ENCODE measurements around the gene PTPRM.
"Not testable (repeated sequence)": the region's sequence is repeated elsewhere in the genome, so short reads cannot be mapped to it uniquely, and the experiment has no call there.

PTPRM gene

GRCh38 chr18:8435376-8435775 lies 868.3 kb downstream of the PTPRM start:
- Histone ChIP-seq H4K8ac (ENCODE audit: low read length) (no peak overlapping the region), H2BK15ac (ENCODE audit: low read depth, poor library complexity, severe bottlenecking) (no peak overlapping the region), H3K23ac (ENCODE audit: low read length in 2 of 2) (no peak overlapping the region), H2AK5ac (ENCODE audit: low read length, severe bottlenecking) (no peak overlapping the region), H3K79me1 (replicated peaks; ENCODE audit: low read length, poor library complexity, severe bottlenecking) (no peaks in the 10 kb centered on the region), H2AFZ (ENCODE audit: low read depth, low read length) (no peak overlapping the region), H3K9ac (ENCODE audit: low read length) (no peak overlapping the region), H3K27me3 (ENCODE audit: control insufficient read depth in 1 of 2, insufficient read depth in 1 of 2, low read length in 2 of 2) (peaks cover 21 to 43% of the 10 kb centered on the region in 2 experiments), H3K4me1 (ENCODE audit: control insufficient read depth, insufficient read depth, low read depth, low read length) (no peaks in the 10 kb centered on the region), H3K18ac (ENCODE audit: low read depth in 1 of 2, low read length in 2 of 2) (no peak overlapping the region), H3K4ac (ENCODE audit: low read depth in 1 of 2, low read length in 2 of 2) (no peak overlapping the region), H2BK120ac (ENCODE audit: low read depth, low read length) (no peak overlapping the region), H3K4me3 (ENCODE audit: insufficient read depth in 1 of 2, low read depth in 1 of 2, low read length in 2 of 2) (no peak overlapping the region), H3K36me3 (ENCODE audit: control insufficient read depth in 1 of 2, insufficient read depth in 2 of 2, low read depth in 1 of 2, low read length in 2 of 2) (no peaks in the 10 kb centered on the region), H3K14ac (ENCODE audit: low read length in 2 of 2) (no peak overlapping the region), H3K9me3 (ENCODE audit: control insufficient read depth, low read length) (peaks cover 5% of the 10 kb centered on the region), H2BK5ac (ENCODE audit: low read depth, low read length, poor library complexity, severe bottlenecking) (no peak overlapping the region), H2BK12ac (ENCODE audit: low read length in 2 of 2) (no peak overlapping the region), H4K91ac (ENCODE audit: low read length) (no peak overlapping the region), H3K27ac (ENCODE audit: low read length, poor library complexity, severe bottlenecking) (no peak overlapping the region), H3K4me2 (ENCODE audit: low read length, poor library complexity, severe bottlenecking) (no peak overlapping the region)
- no peak for DNase-seq
- 76% methylated on average over 14 of the region's 14 CpGs for WGBS

GRCh38 chr18:8439055-8439454 lies 871.9 kb downstream of the PTPRM start:
- 82% methylated on average over 3 of the region's 5 CpGs for WGBS
- Histone ChIP-seq H3K14ac (ENCODE audit: low read length in 2 of 2) (no peak overlapping the region), H2BK5ac (ENCODE audit: low read depth, low read length, poor library complexity, severe bottlenecking) (no peak overlapping the region), H3K18ac (ENCODE audit: low read depth in 1 of 2, low read length in 2 of 2) (no peak overlapping the region), H3K4me3 (ENCODE audit: insufficient read depth in 1 of 2, low read depth in 1 of 2, low read length in 2 of 2) (no peak overlapping the region), H3K9ac (ENCODE audit: low read length) (no peak overlapping the region), H2BK12ac (ENCODE audit: low read length in 2 of 2) (no peak overlapping the region), H3K36me3 (ENCODE audit: control insufficient read depth in 1 of 2, insufficient read depth in 2 of 2, low read depth in 1 of 2, low read length in 2 of 2) (no peaks in the 10 kb centered on the region), H4K8ac (ENCODE audit: low read length) (no peak overlapping the region), H2BK120ac (ENCODE audit: low read depth, low read length) (no peak overlapping the region), H2AFZ (ENCODE audit: low read depth, low read length) (no peak overlapping the region), H3K4ac (ENCODE audit: low read depth in 1 of 2, low read length in 2 of 2) (no peak overlapping the region), H4K91ac (ENCODE audit: low read length) (no peak overlapping the region), H2AK5ac (ENCODE audit: low read length, severe bottlenecking) (no peak overlapping the region), H3K23ac (ENCODE audit: low read length in 2 of 2) (no peak overlapping the region), H3K4me1 (ENCODE audit: control insufficient read depth, insufficient read depth, low read depth, low read length) (no peaks in the 10 kb centered on the region), H3K79me1 (replicated peaks; ENCODE audit: low read length, poor library complexity, severe bottlenecking) (no peaks in the 10 kb centered on the region), H3K27ac (ENCODE audit: low read length, poor library complexity, severe bottlenecking) (no peak overlapping the region), H2BK15ac (ENCODE audit: low read depth, poor library complexity, severe bottlenecking) (no peak overlapping the region), H3K27me3 (ENCODE audit: control insufficient read depth in 1 of 2, insufficient read depth in 1 of 2, low read length in 2 of 2) (peaks cover 29 to 32% of the 10 kb centered on the region in 2 experiments), H3K9me3 (ENCODE audit: control insufficient read depth, low read length) (peaks cover 5% of the 10 kb centered on the region), H3K4me2 (ENCODE audit: low read length, poor library complexity, severe bottlenecking) (no peak overlapping the region)
- no peak for DNase-seq

GRCh38 chr18:8443505-8443904 lies 876.4 kb downstream of the PTPRM start:
- Histone ChIP-seq H3K4me1 (ENCODE audit: control insufficient read depth, insufficient read depth, low read depth, low read length) (no peaks in the 10 kb centered on the region), H3K27me3 (ENCODE audit: control insufficient read depth in 1 of 2, insufficient read depth in 1 of 2, low read length in 2 of 2) (peaks cover 0 to 17% of the 10 kb centered on the region in 2 experiments), H3K36me3 (ENCODE audit: control insufficient read depth in 1 of 2, insufficient read depth in 2 of 2, low read depth in 1 of 2, low read length in 2 of 2) (no peaks in the 10 kb centered on the region), H2BK120ac (ENCODE audit: low read depth, low read length) (no peak overlapping the region), H3K27ac (ENCODE audit: low read length, poor library complexity, severe bottlenecking) (no peak overlapping the region), H3K14ac (ENCODE audit: low read length in 2 of 2) (no peak overlapping the region), H2AFZ (ENCODE audit: low read depth, low read length) (no peak overlapping the region), H4K8ac (ENCODE audit: low read length) (no peak overlapping the region), H3K4me2 (ENCODE audit: low read length, poor library complexity, severe bottlenecking) (no peak overlapping the region), H3K9ac (ENCODE audit: low read length) (no peak overlapping the region), H2BK5ac (ENCODE audit: low read depth, low read length, poor library complexity, severe bottlenecking) (no peak overlapping the region), H3K18ac (ENCODE audit: low read depth in 1 of 2, low read length in 2 of 2) (no peak overlapping the region), H3K23ac (ENCODE audit: low read length in 2 of 2) (no peak overlapping the region), H4K91ac (ENCODE audit: low read length) (no peak overlapping the region), H3K9me3 (ENCODE audit: control insufficient read depth, low read length) (peaks cover 5% of the 10 kb centered on the region), H3K79me1 (replicated peaks; ENCODE audit: low read length, poor library complexity, severe bottlenecking) (no peaks in the 10 kb centered on the region), H2AK5ac (ENCODE audit: low read length, severe bottlenecking) (no peak overlapping the region), H3K4ac (ENCODE audit: low read depth in 1 of 2, low read length in 2 of 2) (no peak overlapping the region), H3K4me3 (ENCODE audit: insufficient read depth in 1 of 2, low read depth in 1 of 2, low read length in 2 of 2) (no peak overlapping the region), H2BK15ac (ENCODE audit: low read depth, poor library complexity, severe bottlenecking) (no peak overlapping the region), H2BK12ac (ENCODE audit: low read length in 2 of 2) (no peak overlapping the region)
- DNase-seq: no peak
- WGBS: 82% methylated on average over 1 of the region's 1 CpG

- H3K4ac ChIP-seq (ENCODE audit: low read depth in 1 of 2, low read length in 2 of 2); H3K18ac ChIP-seq (ENCODE audit: low read depth in 1 of 2, low read length in 2 of 2); H2AK5ac ChIP-seq (ENCODE audit: low read length, severe bottlenecking); H2BK15ac ChIP-seq (ENCODE audit: low read depth, poor library complexity, severe bottlenecking); H3K9ac ChIP-seq (ENCODE audit: low read length); H3K23ac ChIP-seq (ENCODE audit: low read length in 2 of 2); H2BK12ac ChIP-seq (ENCODE audit: low read length in 2 of 2); H2AFZ ChIP-seq (ENCODE audit: low read depth, low read length); DNase-seq; H3K4me3 ChIP-seq (ENCODE audit: insufficient read depth in 1 of 2, low read depth in 1 of 2, low read length in 2 of 2); H3K36me3 ChIP-seq (ENCODE audit: control insufficient read depth in 1 of 2, insufficient read depth in 2 of 2, low read depth in 1 of 2, low read length in 2 of 2); H3K79me1 ChIP-seq (replicated peaks; ENCODE audit: low read length, poor library complexity, severe bottlenecking); H3K4me1 ChIP-seq (ENCODE audit: control insufficient read depth, insufficient read depth, low read depth, low read length); H3K14ac ChIP-seq (ENCODE audit: low read length in 2 of 2); H3K9me3 ChIP-seq (ENCODE audit: control insufficient read depth, low read length); H4K91ac ChIP-seq (ENCODE audit: low read length); H3K27ac ChIP-seq (ENCODE audit: low read length, poor library complexity, severe bottlenecking); H4K8ac ChIP-seq (ENCODE audit: low read length); H2BK5ac ChIP-seq (ENCODE audit: low read depth, low read length, poor library complexity, severe bottlenecking); H2BK120ac ChIP-seq (ENCODE audit: low read depth, low read length); H3K4me2 ChIP-seq (ENCODE audit: low read length, poor library complexity, severe bottlenecking): not testable (repeated sequence)
- 80% methylated on average over 1 of the region's 5 CpGs for WGBS
- peaks cover 0 to 17% of the 10 kb centered on the region in 2 experiments for H3K27me3 ChIP-seq (ENCODE audit: control insufficient read depth in 1 of 2, insufficient read depth in 1 of 2, low read length in 2 of 2)
Measured at GRCh38 chr18:8446936-8447335, 879.8 kb downstream of the PTPRM start.

Data from mesenchymal stem cell (in vitro differentiated cells and primary cell).